ENCODE measurements around the gene DOCK4.

Gene DOCK4

DNA sequence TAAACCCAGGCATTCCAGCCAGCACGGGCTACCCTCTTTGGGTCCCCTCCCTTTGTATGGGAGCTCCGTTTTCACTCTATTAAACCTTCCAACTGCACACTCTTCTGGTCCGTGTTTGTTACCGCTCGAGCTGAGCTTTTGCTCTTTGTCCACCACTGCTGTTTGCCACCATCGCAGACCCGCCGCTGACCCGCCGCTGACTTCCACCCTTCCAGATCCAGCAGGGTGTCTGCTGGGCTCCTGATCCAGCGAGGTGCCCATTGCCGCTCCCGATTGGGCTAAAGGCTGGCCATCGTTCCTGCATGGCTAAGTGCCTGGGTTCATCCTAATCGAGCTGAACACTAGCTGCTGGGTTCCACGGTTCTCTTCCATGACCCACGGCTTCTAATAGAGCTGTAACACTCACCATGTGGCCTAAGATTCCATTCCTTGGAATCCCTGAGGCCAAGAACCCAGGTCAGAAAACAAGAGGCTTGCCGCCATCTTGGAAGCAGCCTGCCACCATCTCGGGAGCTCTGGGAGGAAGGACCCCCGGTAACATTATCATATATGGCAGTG is 14.8 kb upstream of the DOCK4 start:
- no peak overlapping the region for H3K23ac ChIP-seq (ENCODE audit: low read length)
- no peaks in the 10 kb centered on the region for H3K9me3 ChIP-seq (ENCODE audit: insufficient read depth, low read depth, low read length)
- H3K18ac ChIP-seq (ENCODE audit: low read length) = no peak overlapping the region
- H2AFZ ChIP-seq (ENCODE audit: insufficient read depth, low read length, poor library complexity) = no peak overlapping the region
- no peak overlapping the region for H2BK5ac ChIP-seq (ENCODE audit: low read depth, low read length, poor library complexity)
- H4K91ac ChIP-seq (ENCODE audit: low read depth, low read length) = no peak overlapping the region
- no peak overlapping the region for H2BK120ac ChIP-seq (ENCODE audit: insufficient read depth, low read length, poor library complexity)
- H2BK12ac ChIP-seq (ENCODE audit: low read length) = no peak overlapping the region
- H4K12ac ChIP-seq (ENCODE audit: low read depth, low read length) = no peak overlapping the region
- H4K8ac ChIP-seq (ENCODE audit: low read depth, low read length) = no peak overlapping the region
- peaks cover 3% of the 10 kb centered on the region for H3K79me2 ChIP-seq (ENCODE audit: control insufficient read depth, insufficient read depth, low read length, poor library complexity)
- H3K79me1 ChIP-seq (ENCODE audit: low read length) = no peaks in the 10 kb centered on the region
- H3K14ac ChIP-seq (ENCODE audit: low read length) = no peak overlapping the region
- no peak overlapping the region for H3K4me2 ChIP-seq (ENCODE audit: low read length)
- WGBS (ENCODE audit: extremely low coverage, insufficient coverage, insufficient read length) = no CpG with 5 or more reads among the region's 20 CpGs
- H3K27me3 ChIP-seq (ENCODE audit: insufficient read depth, low read length) = no peaks in the 10 kb centered on the region
- H3K4ac ChIP-seq (ENCODE audit: low read depth, low read length) = no peak overlapping the region
- no peak overlapping the region for H2AK5ac ChIP-seq (ENCODE audit: low read length)
- no peak overlapping the region for H3K27ac ChIP-seq (ENCODE audit: low read depth, low read length)
- peaks cover 0 to 2% of the 10 kb centered on the region in 2 experiments for H3K4me1 ChIP-seq (ENCODE audit: control insufficient read depth in 1 of 2, insufficient read depth in 2 of 2, low read length in 2 of 2)
- no peak overlapping the region for H3K9ac ChIP-seq (ENCODE audit: low read length)
- no peak for DNase-seq
- H3K4me3 ChIP-seq (ENCODE audit: low read depth, low read length) = no peak overlapping the region
- peaks cover 0 to 3% of the 10 kb centered on the region in 2 experiments for H3K36me3 ChIP-seq (ENCODE audit: control insufficient read depth in 1 of 2, insufficient read depth in 2 of 2, low read length in 2 of 2)

DNA sequence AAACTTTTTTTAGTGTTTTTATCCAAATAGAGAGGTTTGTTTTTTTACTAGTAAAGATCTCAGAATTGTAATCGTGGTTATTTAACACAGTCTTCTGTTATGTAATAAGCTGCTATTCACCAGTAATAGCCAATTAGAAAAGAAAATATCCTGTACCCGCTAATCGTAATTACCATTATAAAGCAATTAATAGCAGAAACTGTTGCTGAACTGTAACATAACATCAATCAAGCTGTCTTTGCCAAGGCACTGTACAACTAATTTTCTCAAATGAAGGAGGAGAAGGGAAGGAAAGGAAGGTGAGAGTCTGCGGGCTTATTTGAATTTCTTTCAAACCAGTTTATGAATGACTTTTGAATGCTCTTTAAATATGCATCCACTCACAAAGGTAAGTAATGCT is 9.6 kb upstream of the DOCK4 start:
- H3K23ac ChIP-seq (ENCODE audit: low read length) = no peak overlapping the region
- H2BK12ac ChIP-seq (ENCODE audit: low read length) = no peak overlapping the region
- peaks cover 0 to 2% of the 10 kb centered on the region in 2 experiments for H3K4me1 ChIP-seq (ENCODE audit: control insufficient read depth in 1 of 2, insufficient read depth in 2 of 2, low read length in 2 of 2)
- no peak overlapping the region for H2AFZ ChIP-seq (ENCODE audit: insufficient read depth, low read length, poor library complexity)
- no peak overlapping the region for H4K91ac ChIP-seq (ENCODE audit: low read depth, low read length)
- H4K8ac ChIP-seq (ENCODE audit: low read depth, low read length) = no peak overlapping the region
- H3K9ac ChIP-seq (ENCODE audit: low read length) = no peak overlapping the region
- no peak for DNase-seq
- no peak overlapping the region for H2BK5ac ChIP-seq (ENCODE audit: low read depth, low read length, poor library complexity)
- H2AK5ac ChIP-seq (ENCODE audit: low read length) = no peak overlapping the region
- H3K9me3 ChIP-seq (ENCODE audit: insufficient read depth, low read depth, low read length) = no peaks in the 10 kb centered on the region
- H3K79me2 ChIP-seq (ENCODE audit: control insufficient read depth, insufficient read depth, low read length, poor library complexity) = peaks cover 3% of the 10 kb centered on the region
- no peak overlapping the region for H3K18ac ChIP-seq (ENCODE audit: low read length)
- H3K27me3 ChIP-seq (ENCODE audit: insufficient read depth, low read length) = no peaks in the 10 kb centered on the region
- H4K12ac ChIP-seq (ENCODE audit: low read depth, low read length) = no peak overlapping the region
- WGBS (ENCODE audit: extremely low coverage, insufficient coverage, insufficient read length) = no CpG with 5 or more reads among the region's 4 CpGs
- no peaks in the 10 kb centered on the region for H3K79me1 ChIP-seq (ENCODE audit: low read length)
- no peak overlapping the region for H3K4ac ChIP-seq (ENCODE audit: low read depth, low read length)
- no peak overlapping the region for H2BK120ac ChIP-seq (ENCODE audit: insufficient read depth, low read length, poor library complexity)
- no peak overlapping the region for H3K14ac ChIP-seq (ENCODE audit: low read length)
- no peak overlapping the region for H3K4me3 ChIP-seq (ENCODE audit: low read depth, low read length)
- no peak overlapping the region for H3K27ac ChIP-seq (ENCODE audit: low read depth, low read length)
- H3K36me3 ChIP-seq (ENCODE audit: control insufficient read depth in 1 of 2, insufficient read depth in 2 of 2, low read length in 2 of 2) = no peaks in the 10 kb centered on the region
- H3K4me2 ChIP-seq (ENCODE audit: low read length) = no peak overlapping the region

DNA sequence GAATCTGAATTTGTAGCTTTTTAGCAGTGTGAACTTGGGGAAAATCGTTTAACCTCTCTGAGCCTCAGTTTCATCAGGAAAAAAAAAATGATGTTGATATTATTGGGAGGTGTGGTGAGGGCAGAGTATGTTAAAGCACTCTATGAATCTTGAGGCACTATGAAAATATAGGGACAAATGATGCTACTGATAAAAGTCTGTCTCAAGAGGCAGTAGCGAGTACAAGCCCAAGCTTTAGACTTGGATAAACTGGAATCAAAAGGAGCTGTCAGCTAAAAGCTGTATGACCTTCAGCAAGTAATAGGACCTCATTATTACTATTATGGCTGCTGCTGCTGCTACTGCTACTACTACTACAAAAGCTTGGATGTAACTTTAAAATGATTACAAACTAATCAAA is 8.7 kb upstream of the DOCK4 start:
- no peak for DNase-seq
- H2BK12ac ChIP-seq (ENCODE audit: low read length) = no peak overlapping the region
- no peak overlapping the region for H3K27ac ChIP-seq (ENCODE audit: low read depth, low read length)
- H3K79me2 ChIP-seq (ENCODE audit: control insufficient read depth, insufficient read depth, low read length, poor library complexity) = peaks cover 3% of the 10 kb centered on the region
- no peak overlapping the region for H3K4ac ChIP-seq (ENCODE audit: low read depth, low read length)
- H3K9me3 ChIP-seq (ENCODE audit: insufficient read depth, low read depth, low read length) = no peaks in the 10 kb centered on the region
- no peak overlapping the region for H4K8ac ChIP-seq (ENCODE audit: low read depth, low read length)
- no peaks in the 10 kb centered on the region for H3K79me1 ChIP-seq (ENCODE audit: low read length)
- no peak overlapping the region for H4K12ac ChIP-seq (ENCODE audit: low read depth, low read length)
- no peak overlapping the region for H2AK5ac ChIP-seq (ENCODE audit: low read length)
- no peak overlapping the region for H2BK120ac ChIP-seq (ENCODE audit: insufficient read depth, low read length, poor library complexity)
- H3K4me1 ChIP-seq (ENCODE audit: control insufficient read depth in 1 of 2, insufficient read depth in 2 of 2, low read length in 2 of 2) = peaks cover 0 to 2% of the 10 kb centered on the region in 2 experiments
- WGBS (ENCODE audit: extremely low coverage, insufficient coverage, insufficient read length) = no CpG with 5 or more reads among the region's 2 CpGs
- H3K36me3 ChIP-seq (ENCODE audit: control insufficient read depth in 1 of 2, insufficient read depth in 2 of 2, low read length in 2 of 2) = no peaks in the 10 kb centered on the region
- no peak overlapping the region for H2BK5ac ChIP-seq (ENCODE audit: low read depth, low read length, poor library complexity)
- no peak overlapping the region for H2AFZ ChIP-seq (ENCODE audit: insufficient read depth, low read length, poor library complexity)
- no peak overlapping the region for H3K14ac ChIP-seq (ENCODE audit: low read length)
- no peak overlapping the region for H3K23ac ChIP-seq (ENCODE audit: low read length)
- no peak overlapping the region for H3K18ac ChIP-seq (ENCODE audit: low read length)
- no peaks in the 10 kb centered on the region for H3K27me3 ChIP-seq (ENCODE audit: insufficient read depth, low read length)
- H4K91ac ChIP-seq (ENCODE audit: low read depth, low read length) = no peak overlapping the region
- H3K4me2 ChIP-seq (ENCODE audit: low read length) = no peak overlapping the region
- H3K9ac ChIP-seq (ENCODE audit: low read length) = no peak overlapping the region
- H3K4me3 ChIP-seq (ENCODE audit: low read depth, low read length) = no peak overlapping the region

DNA sequence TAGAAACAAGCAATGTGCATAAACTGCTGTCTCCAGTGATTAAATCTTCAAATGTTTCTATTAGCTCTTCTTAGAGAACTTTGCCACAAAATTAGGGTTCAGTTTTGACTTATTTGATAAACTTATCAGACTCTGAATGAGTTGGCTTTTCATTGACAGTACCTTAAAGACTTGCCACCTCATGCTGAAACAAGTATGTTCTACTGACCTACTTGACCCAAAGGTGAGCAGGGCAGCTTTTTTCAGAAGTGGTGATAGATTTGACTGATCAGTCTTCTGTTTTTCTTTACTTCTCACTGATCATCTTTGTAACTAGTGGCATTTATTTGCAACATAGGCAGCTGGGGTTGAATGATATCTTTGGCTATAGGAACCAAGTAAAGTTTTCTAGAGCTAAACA is 8.1 kb upstream of the DOCK4 start:
- H3K18ac ChIP-seq (ENCODE audit: low read length) = no peak overlapping the region
- no peak for DNase-seq
- no peaks in the 10 kb centered on the region for H3K79me1 ChIP-seq (ENCODE audit: low read length)
- no peak overlapping the region for H2AFZ ChIP-seq (ENCODE audit: insufficient read depth, low read length, poor library complexity)
- H4K12ac ChIP-seq (ENCODE audit: low read depth, low read length) = no peak overlapping the region
- no peak overlapping the region for H2BK5ac ChIP-seq (ENCODE audit: low read depth, low read length, poor library complexity)
- no peak overlapping the region for H4K8ac ChIP-seq (ENCODE audit: low read depth, low read length)
- no peak overlapping the region for H3K4me2 ChIP-seq (ENCODE audit: low read length)
- H3K4me3 ChIP-seq (ENCODE audit: low read depth, low read length) = no peak overlapping the region
- no peak overlapping the region for H2BK120ac ChIP-seq (ENCODE audit: insufficient read depth, low read length, poor library complexity)
- H3K27ac ChIP-seq (ENCODE audit: low read depth, low read length) = no peak overlapping the region
- H4K91ac ChIP-seq (ENCODE audit: low read depth, low read length) = no peak overlapping the region
- no peaks in the 10 kb centered on the region for H3K36me3 ChIP-seq (ENCODE audit: control insufficient read depth in 1 of 2, insufficient read depth in 2 of 2, low read length in 2 of 2)
- no peak overlapping the region for H2BK12ac ChIP-seq (ENCODE audit: low read length)
- no peak overlapping the region for H3K9ac ChIP-seq (ENCODE audit: low read length)
- H3K9me3 ChIP-seq (ENCODE audit: insufficient read depth, low read depth, low read length) = no peaks in the 10 kb centered on the region
- H3K14ac ChIP-seq (ENCODE audit: low read length) = no peak overlapping the region
- no peak overlapping the region for H3K4ac ChIP-seq (ENCODE audit: low read depth, low read length)
- peaks cover 3% of the 10 kb centered on the region for H3K79me2 ChIP-seq (ENCODE audit: control insufficient read depth, insufficient read depth, low read length, poor library complexity)
- H2AK5ac ChIP-seq (ENCODE audit: low read length) = no peak overlapping the region
- H3K4me1 ChIP-seq (ENCODE audit: control insufficient read depth in 1 of 2, insufficient read depth in 2 of 2, low read length in 2 of 2) = peaks cover 0 to 2% of the 10 kb centered on the region in 2 experiments
- no peaks in the 10 kb centered on the region for H3K27me3 ChIP-seq (ENCODE audit: insufficient read depth, low read length)
- no peak overlapping the region for H3K23ac ChIP-seq (ENCODE audit: low read length)

Data from trophoblast cell (in vitro differentiated cells and primary cell).